GM12878 (cell line): Measurements from ENCODE around the gene TESK1. TPM values are rescaled to one million over a fixed set of nuclear protein-coding genes. Genes with fewer than 3 reads are reported as not detected.
A peak's percentile ranks its signal among the peaks of the same experiment; 100 is the strongest.
"Not testable (repeated sequence)": the region's sequence is repeated elsewhere in the genome, so short reads cannot be mapped to it uniquely, and the experiment has no call there.

Source experiments
- ATAC-seq: fragments of 200-7000 bp; cut with Tn5 transposase; 3 replicates; pipeline ENCODE4 v1.9.1; 2020; ENCODE audit warnings: mild to moderate bottlenecking, moderate library complexity
- BruUV-seq: library from RNA; stranded (reverse); fragments of 400-500 nt; replicated peaks from 2 replicates; lab custom pipeline; 2021; lab: Mats Ljungman, UMichigan
- CTCF ChIA-PET: fragments of 300-600 bp; sonication (Branson Sonifier 250); formaldehyde crosslinking; extraction: SDS; loops from one replicate; lab custom pipeline; 2021; ENCODE audit warnings: inconsistent platforms; lab: Yijun Ruan, JAX
- POLR2A ChIA-PET: fragments of 350-600 bp; formaldehyde crosslinking; extraction: SDS; loops from one replicate; lab custom pipeline; 2021; ENCODE audit warnings: inconsistent platforms; lab: Charles Lee
- RAD21 ChIA-PET: fragments of 300-600 bp; sonication (Branson Sonifier 250); formaldehyde crosslinking; loops from one replicate; lab custom pipeline; 2023; ENCODE audit warnings: antibody characterized with exemption; ENCODE audit not compliant: unreplicated experiment; lab: Charles Lee
- SMC1A ChIA-PET: fragments of 300-600 bp; sonication (Branson Sonifier 250); formaldehyde crosslinking; loops from one replicate; lab custom pipeline; 2023; ENCODE audit not compliant: unreplicated experiment, uncharacterized antibody; lab: Charles Lee
- DNase-seq: peaks from one replicate; pipeline ENCODE4 v3.0.0-alpha.2; 2011; ENCODE audit warnings: low read depth, low spot score
- FAIRE-seq: peaks from 3 replicates; lab custom pipeline; 2011; peaks lifted over from hg19 to GRCh38; lab: Jason Lieb, UNC
- H2AFZ ChIP-seq: 2 replicates; pipeline ENCODE4 v1.6.0; 2011; ENCODE audit warnings: low read depth, low read length, control low read depth; ENCODE audit not compliant: control insufficient read depth
- H3K27ac ChIP-seq: 2 replicates; pipeline ENCODE4 v1.5.1; 2011; ENCODE audit warnings: control low read depth; ENCODE audit not compliant: control insufficient read depth, insufficient read depth
- H3K27me3 ChIP-seq, 2 experiments: replicated peaks in 1 of 2; 2 replicates each; pipeline versions ENCODE4 v1.6.0 to v1.6.1; 2011; ENCODE audit warnings: low read length in 1 of 2; ENCODE audit not compliant: control insufficient read depth in 2 of 2, insufficient read depth in 2 of 2
- H3K36me3 ChIP-seq, 2 experiments: 2 replicates each; pipeline ENCODE4 v1.5.1; 2011; ENCODE audit warnings: low read length in 1 of 2; ENCODE audit not compliant: control insufficient read depth in 2 of 2, insufficient read depth in 2 of 2
- H3K4me1 ChIP-seq: 2 replicates; pipeline ENCODE4 v1.6.1; 2011; ENCODE audit warnings: mild to moderate bottlenecking, low read length, moderate library complexity, mixed read lengths; ENCODE audit not compliant: control insufficient read depth, insufficient read depth
- H3K4me2 ChIP-seq: 2 replicates; pipeline ENCODE4 v1.6.0; 2011; ENCODE audit warnings: control low read depth; ENCODE audit not compliant: control insufficient read depth, insufficient read depth
- H3K4me3 ChIP-seq: fragments of 200-600 bp; sonication (generic); 2 replicates; pipeline ENCODE4 v1.5.1; 2016
- H3K79me2 ChIP-seq: 2 replicates; pipeline ENCODE4 v1.6.0; 2011; ENCODE audit warnings: low read length; ENCODE audit not compliant: control insufficient read depth, insufficient read depth
- H3K9ac ChIP-seq: 2 replicates; pipeline ENCODE4 v1.8.0; 2011; ENCODE audit warnings: low read length, control low read depth, mixed read lengths; ENCODE audit not compliant: control insufficient read depth, insufficient read depth
- H3K9me3 ChIP-seq: replicated peaks from 3 replicates; pipeline ENCODE4 v1.5.1; 2011; ENCODE audit warnings: mild to moderate bottlenecking, low read length; ENCODE audit not compliant: control insufficient read depth, insufficient read depth
- H4K20me1 ChIP-seq: 2 replicates; pipeline ENCODE4 v1.6.0; 2011; ENCODE audit not compliant: control insufficient read depth, insufficient read depth
- BCLAF1 ChIP-seq: fragments of 450-650 bp; IDR thresholded peaks from 2 replicates; pipeline ENCODE4 v1.6.1; 2017; ENCODE audit warnings: antibody characterized with exemption, mild to moderate bottlenecking, moderate library complexity
- JUNB ChIP-seq: IDR thresholded peaks from 2 replicates; pipeline ENCODE4 v1.6.1; 2016; ENCODE audit warnings: antibody characterized with exemption, mild to moderate bottlenecking
- KAT2A ChIP-seq: conservative IDR thresholded peaks from 2 replicates; pipeline ENCODE4 v1.6.1; 2011; ENCODE audit warnings: low read depth, low read length; ENCODE audit not compliant: control insufficient read depth
- KDM1A ChIP-seq: fragments of 200-600 bp; sonication (generic); IDR thresholded peaks from 2 replicates; pipeline ENCODE4 v1.6.1; 2016; ENCODE audit warnings: borderline replicate concordance
- LARP7 ChIP-seq: fragments of 450-650 bp; IDR thresholded peaks from 2 replicates; pipeline ENCODE4 v1.6.1; 2017; ENCODE audit warnings: mild to moderate bottlenecking
- MEF2B ChIP-seq: fragments of 450-650 bp; IDR thresholded peaks from 2 replicates; pipeline ENCODE4 v1.6.1; 2018; ENCODE audit warnings: mild to moderate bottlenecking, moderate library complexity; ENCODE audit not compliant: partially characterized antibody, poor library complexity, severe bottlenecking
- NFYA ChIP-seq: IDR thresholded peaks from 2 replicates; pipeline ENCODE4 v1.6.1; 2011; ENCODE audit warnings: low read depth, mild to moderate bottlenecking, low read length, improper control_type of control experiment, borderline replicate concordance
- NR2C1 ChIP-seq: fragments of 450-650 bp; IDR thresholded peaks from 2 replicates; pipeline ENCODE4 v1.6.1; 2017; ENCODE audit warnings: antibody characterized with exemption, mild to moderate bottlenecking, moderate library complexity
- POLR2A ChIP-seq: IDR thresholded peaks from 2 replicates; pipeline ENCODE4 v1.6.1; 2011; ENCODE audit warnings: low read depth, mild to moderate bottlenecking, low read length
- RELA ChIP-seq: fragments of 450-650 bp; IDR thresholded peaks from 2 replicates; pipeline ENCODE4 v1.8.0; 2014; ENCODE audit warnings: borderline replicate concordance; ENCODE audit not compliant: partially characterized antibody
- TCF3 ChIP-seq: IDR thresholded peaks from 2 replicates; pipeline ENCODE4 v1.6.1; 2012; ENCODE audit warnings: low read depth, mild to moderate bottlenecking, low read length, borderline replicate concordance; ENCODE audit not compliant: insufficient read depth
- WGBS: methylation state at CpG from one replicate; pipeline ENCODE4 v1.1.6; 2016; ENCODE audit warnings: low lambda C conversion rate; ENCODE audit not compliant: insufficient replicate concordance, insufficient coverage; ENCODE audit errors: missing lambda C conversion rate; 5-methylcytosine and 5-hydroxymethylcytosine counted together
- in situ Hi-C: fragments of 300-500 bp; cut with MboI; formaldehyde crosslinking; loops from 9 replicates; pipeline ENCODE4 v1.14.3; 2018; ENCODE audit warnings: mixed read lengths
- intact Hi-C: fragments of 100-400 bp; cut with micrococcal nuclease; formaldehyde crosslinking; loops from one replicate; pipeline ENCODE4 v1.14.2; 2022; ENCODE audit not compliant: unreplicated experiment
- polyA plus RNA-seq, 11 experiments: library from polyadenylated mRNA; depleted of rRNA in 4 of 11; unstranded in 6 of 11; stranded (reverse) in 5 of 11; fragments of >200 nt; fragmentation: Nextera tagmentation in 4 of 11; fragmentation: Illumina TruSeq in 1 of 11; extraction: Ambion mirVana in 4 of 11; extraction: Trizol in 1 of 11; gene quantifications; 1 replicate in 1 of 11; 2 replicates in 10 of 11; pipeline versions ENCODE4 v1.2.1 to v1.2.3, GENCODE V29; 2011 to 2016; ENCODE audit warnings: inconsistent platforms in 2 of 11, missing spikeins in 2 of 11, low read depth in 1 of 11
- total RNA-seq, 4 experiments: library from RNA; depleted of rRNA in 3 of 4; stranded (reverse); fragments of >200 nt in 3 of 4; fragmentation: Illumina TruSeq in 1 of 4; extraction: Trizol in 1 of 4; gene quantifications; 2 replicates each; pipeline versions ENCODE4 v1.2.1 to v1.2.3, GENCODE V29; 2013 to 2021
- TF ChIP-seq, protein P1 (sequence below): fragments of 450-650 bp; IDR thresholded peaks from 2 replicates; pipeline ENCODE4 v1.6.1; 2016; ENCODE audit warnings: mild to moderate bottlenecking

Gene TESK1
- total and polyA plus RNA-seq, 10 of the 15 experiments (the other 5 are each of a cell fraction or from before 2014, with no cell fraction given), result 0.16 to 19.5 (median 7.9) TPM; not detected in 1

GRCh38 chr9:35639631-35640030 is 34.6 kb downstream of the TESK1 start:
- WGBS, result 52% methylated on average over 1 of the region's 1 CpG
- ChIA-PET SMC1A (interaction anchor here (0.8 to 1.1 kb wide), 2 partner anchors 10 to 25 kb away, joined by 3 read pairs; partner anchors contain the start of gene ARHGEF39), CTCF (interaction anchor here (0.9 to 1.0 kb wide), 2 partner anchors 40 to 99 kb away, joined by 3 read pairs; no protein-coding TSS in a partner anchor), RAD21 (interaction anchor here (1.0 kb wide), 1 partner anchor 23 kb away, joined by 3 read pairs; no protein-coding TSS in a partner anchor), POLR2A (no interaction called here)
- intact Hi-C loops (no loop called here), in situ Hi-C loops (no loop called here)
- H3K27ac ChIP-seq, result no peak overlapping the region
- BruUV-seq, result no TSS peak
- no peak overlapping the region for H3K4me3 ChIP-seq
- no peak for TF ChIP-seq POLR2A
- no peak for TF ChIP-seq TCF3
- TF ChIP-seq NR2C1, result no peak
- no peak for TF ChIP-seq MEF2B
- no peak for TF ChIP-seq BCLAF1
- TF ChIP-seq KDM1A, result no peak
- TF ChIP-seq RELA, result no peak
- TF ChIP-seq JUNB, result no peak
- no peak for TF ChIP-seq NFYA
- TF ChIP-seq, protein P1, sequence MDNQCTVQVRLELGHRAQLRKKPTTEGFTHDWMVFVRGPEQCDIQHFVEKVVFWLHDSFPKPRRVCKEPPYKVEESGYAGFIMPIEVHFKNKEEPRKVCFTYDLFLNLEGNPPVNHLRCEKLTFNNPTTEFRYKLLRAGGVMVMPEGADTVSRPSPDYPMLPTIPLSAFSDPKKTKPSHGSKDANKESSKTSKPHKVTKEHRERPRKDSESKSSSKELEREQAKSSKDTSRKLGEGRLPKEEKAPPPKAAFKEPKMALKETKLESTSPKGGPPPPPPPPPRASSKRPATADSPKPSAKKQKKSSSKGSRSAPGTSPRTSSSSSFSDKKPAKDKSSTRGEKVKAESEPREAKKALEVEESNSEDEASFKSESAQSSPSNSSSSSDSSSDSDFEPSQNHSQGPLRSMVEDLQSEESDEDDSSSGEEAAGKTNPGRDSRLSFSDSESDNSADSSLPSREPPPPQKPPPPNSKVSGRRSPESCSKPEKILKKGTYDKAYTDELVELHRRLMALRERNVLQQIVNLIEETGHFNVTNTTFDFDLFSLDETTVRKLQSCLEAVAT, result no peak
- TF ChIP-seq KAT2A, result no peak
- TF ChIP-seq LARP7, result no peak
- H3K9ac ChIP-seq, result no peak overlapping the region
- peaks cover 24% of the 10 kb centered on the region for H3K4me1 ChIP-seq
- H3K79me2 ChIP-seq, result no peaks in the 10 kb centered on the region
- FAIRE-seq, result no peak
- peak overlapping the region; percentile 24; the same call in 1 of the 2 replicates for H2AFZ ChIP-seq
- H3K4me2 ChIP-seq, result peak overlapping the region; percentile 21; the same call in 1 of the 2 replicates
- no peaks in the 10 kb centered on the region for H3K27me3 ChIP-seq
- H3K9me3 ChIP-seq, result no peaks in the 10 kb centered on the region
- no peaks in the 10 kb centered on the region for H3K36me3 ChIP-seq
- no peaks in the 10 kb centered on the region for H4K20me1 ChIP-seq
- DNase-seq, result no peak
- ATAC-seq, result no peak

- H4K20me1 ChIP-seq, H3K4me3 ChIP-seq, H3K36me3 ChIP-seq, H2AFZ ChIP-seq, H3K79me2 ChIP-seq, H3K27me3 ChIP-seq, ATAC-seq, FAIRE-seq, intact Hi-C loops, in situ Hi-C loops, H3K9ac ChIP-seq, H3K4me2 ChIP-seq, POLR2A ChIA-PET, DNase-seq, RAD21 ChIA-PET, H3K27ac ChIP-seq, H3K9me3 ChIP-seq, BruUV-seq: not testable (repeated sequence)
- H3K4me1 ChIP-seq, result peaks cover 16% of the 10 kb centered on the region
- CTCF ChIA-PET, result interaction anchor here (0.9 to 1.0 kb wide), 2 partner anchors 41 to 98 kb away, joined by 3 read pairs; no protein-coding TSS in a partner anchor
- SMC1A ChIA-PET, result interaction anchor here (0.8 to 1.1 kb wide), 2 partner anchors 11 to 24 kb away, joined by 3 read pairs; partner anchors contain the start of gene ARHGEF39
- WGBS, result 91% methylated on average over 13 of the region's 15 CpGs
Observed at GRCh38 chr9:35640431-35640830, 35.4 kb downstream of the TESK1 start.
